IMR-90 (cell line): Measurements from ENCODE around the gene CARS2. TPM values are rescaled to one million over a fixed set of nuclear protein-coding genes. Genes with fewer than 3 reads are reported as not detected.
A peak's percentile ranks its signal among the peaks of the same experiment; 100 is the strongest.

Source experiments
- ATAC-seq: fragments of 200-7000 bp; cut with Tn5 transposase; 2 replicates; pipeline ENCODE4 v1.9.1; 2020; ENCODE audit warnings: low read depth, mild to moderate bottlenecking, moderate library complexity
- BruUV-seq: library from RNA; stranded (reverse); fragments of 400-500 nt; replicated peaks from 2 replicates; lab custom pipeline; 2021; lab: Mats Ljungman, UMichigan
- CTCF ChIA-PET: fragments of 300-600 bp; formaldehyde crosslinking; extraction: SDS; loops from one replicate; lab custom pipeline; 2021; ENCODE audit warnings: antibody characterized with exemption; lab: Yijun Ruan, JAX
- POLR2A ChIA-PET: fragments of 300-600 bp; sonication (Branson Sonifier 250); formaldehyde crosslinking; loops from one replicate; lab custom pipeline; 2022; ENCODE audit warnings: antibody characterized with exemption; ENCODE audit not compliant: unreplicated experiment; lab: Charles Lee
- DNase-seq: peaks from one replicate; pipeline ENCODE4 v3.0.0; 2013
- H2AFZ ChIP-seq: replicated peaks from 2 replicates; pipeline ENCODE3; 2013; ENCODE audit warnings: low read length, mild to moderate bottlenecking; ENCODE audit not compliant: poor library complexity
- H2AK5ac ChIP-seq: 2 replicates; pipeline ENCODE4 v1.6.1; 2013; ENCODE audit warnings: low read depth, low read length, inconsistent platforms
- H2AK9ac ChIP-seq: replicated peaks from 2 replicates; pipeline ENCODE3; 2013; ENCODE audit warnings: mild to moderate bottlenecking, low read depth, low read length, moderate library complexity; ENCODE audit not compliant: poor library complexity
- H2BK120ac ChIP-seq: 2 replicates; pipeline ENCODE4 v1.6.1; 2013; ENCODE audit warnings: low read depth, low read length, inconsistent platforms
- H2BK15ac ChIP-seq: 3 replicates; pipeline ENCODE4 v1.6.1; 2013; ENCODE audit warnings: low read depth, low read length, inconsistent platforms
- H2BK20ac ChIP-seq: 2 replicates; pipeline ENCODE4 v1.6.1; 2013; ENCODE audit warnings: low read depth, mild to moderate bottlenecking, inconsistent platforms, low read length, moderate library complexity
- H2BK5ac ChIP-seq: 2 replicates; pipeline ENCODE4 v1.6.1; 2013; ENCODE audit warnings: mild to moderate bottlenecking, low read depth, low read length, inconsistent platforms; ENCODE audit not compliant: poor library complexity, severe bottlenecking
- H3K14ac ChIP-seq: replicated peaks from 2 replicates; pipeline ENCODE4 v1.6.1; 2013; ENCODE audit warnings: low read depth, low read length, inconsistent platforms
- H3K18ac ChIP-seq: 2 replicates; pipeline ENCODE4 v1.6.1; 2013; ENCODE audit warnings: low read depth, low read length, control low read depth
- H3K23ac ChIP-seq: 2 replicates; pipeline ENCODE4 v1.6.1; 2013; ENCODE audit warnings: low read depth, low read length, inconsistent platforms
- H3K27ac ChIP-seq: 2 replicates; pipeline ENCODE4 v1.5.1; 2013; ENCODE audit warnings: mild to moderate bottlenecking, control low read depth, low read length; ENCODE audit not compliant: insufficient read depth
- H3K27me3 ChIP-seq: 2 replicates; pipeline ENCODE4 v1.6.1; 2013; ENCODE audit warnings: low read length; ENCODE audit not compliant: control insufficient read depth, insufficient read depth
- H3K36me3 ChIP-seq: 2 replicates; pipeline ENCODE4 v1.6.1; 2013; ENCODE audit warnings: low read length, mixed read lengths; ENCODE audit not compliant: control insufficient read depth, insufficient read depth
- H3K4ac ChIP-seq: 2 replicates; pipeline ENCODE4 v1.6.1; 2013; ENCODE audit warnings: low read depth, low read length, inconsistent platforms
- H3K4me1 ChIP-seq: 2 replicates; pipeline ENCODE4 v1.6.1; 2013; ENCODE audit warnings: low read length, mixed read lengths; ENCODE audit not compliant: control insufficient read depth, insufficient read depth
- H3K4me2 ChIP-seq: 2 replicates; pipeline ENCODE4 v1.6.1; 2013; ENCODE audit warnings: low read depth, mild to moderate bottlenecking, control low read depth, low read length, moderate library complexity
- H3K4me3 ChIP-seq: 2 replicates; pipeline ENCODE4 v1.5.1; 2013; ENCODE audit warnings: low read depth, mild to moderate bottlenecking, control low read depth, low read length, moderate library complexity; ENCODE audit not compliant: insufficient read depth
- H3K56ac ChIP-seq: 2 replicates; pipeline ENCODE4 v1.6.1; 2013; ENCODE audit warnings: low read length, inconsistent platforms; ENCODE audit not compliant: insufficient read depth; ENCODE audit errors: extremely low read depth
- H3K79me1 ChIP-seq, 2 experiments: 2 replicates each; pipeline ENCODE4 v1.6.1; 2013; ENCODE audit warnings: low read length in 2 of 2, inconsistent platforms in 1 of 2, low read depth in 1 of 2
- H3K9ac ChIP-seq: 2 replicates; pipeline ENCODE4 v1.6.1; 2013; ENCODE audit warnings: low read depth, low read length, control low read depth
- H3K9me1 ChIP-seq: 2 replicates; pipeline ENCODE4 v1.6.1; 2013; ENCODE audit warnings: low read length, inconsistent platforms; ENCODE audit not compliant: insufficient read depth
- H3K9me3 ChIP-seq: 2 replicates; pipeline ENCODE4 v1.6.1; 2013; ENCODE audit warnings: low read length; ENCODE audit not compliant: control insufficient read depth, insufficient read depth
- H4K20me1 ChIP-seq: 2 replicates; pipeline ENCODE4 v1.6.1; 2013; ENCODE audit warnings: low read length, inconsistent platforms; ENCODE audit not compliant: insufficient read depth
- H4K5ac ChIP-seq: 2 replicates; pipeline ENCODE4 v1.6.1; 2013; ENCODE audit warnings: mild to moderate bottlenecking, low read depth, low read length, control low read depth
- H4K8ac ChIP-seq, 2 experiments: 2 replicates each; pipeline ENCODE4 v1.6.1; 2013; ENCODE audit warnings: low read depth in 2 of 2, low read length in 2 of 2, control low read depth in 1 of 2, inconsistent platforms in 1 of 2
- H4K91ac ChIP-seq: 2 replicates; pipeline ENCODE4 v1.6.1; 2013; ENCODE audit warnings: low read depth, low read length, inconsistent platforms; ENCODE audit not compliant: insufficient read depth
- CEBPB ChIP-seq: IDR thresholded peaks from 2 replicates; pipeline ENCODE4 v1.6.1; 2012; ENCODE audit warnings: low read depth, low read length, improper control_type of control experiment
- CTCF ChIP-seq: conservative IDR thresholded peaks from 2 replicates; pipeline ENCODE4 v1.5.1; 2012; ENCODE audit warnings: mild to moderate bottlenecking, low read depth, low read length, improper control_type of control experiment
- FOS ChIP-seq: fragments of 150-350 bp; IDR thresholded peaks from 2 replicates; pipeline ENCODE4 v1.6.1; 2016; ENCODE audit warnings: low read depth, low read length
- MXI1 ChIP-seq: IDR thresholded peaks from 2 replicates; pipeline ENCODE4 v1.6.1; 2012; ENCODE audit warnings: low read depth, mild to moderate bottlenecking, low read length, moderate library complexity, borderline replicate concordance
- RCOR1 ChIP-seq: IDR thresholded peaks from 2 replicates; pipeline ENCODE4 v1.6.1; 2012; ENCODE audit warnings: mild to moderate bottlenecking, low read length, improper control_type of control experiment; ENCODE audit not compliant: insufficient replicate concordance
- WGBS, 2 experiments: methylation state at CpG; one replicate each; pipeline versions ENCODE4 v1.1.5 to v1.1.7; 2013; ENCODE audit warnings: missing lambda C conversion rate in 2 of 2; ENCODE audit not compliant: insufficient read length in 1 of 2; ENCODE audit errors: extremely low coverage in 2 of 2; 5-methylcytosine and 5-hydroxymethylcytosine counted together
- dilution Hi-C: fragments of 300-500 bp; cut with HindIII; formaldehyde crosslinking; loops from one replicate; pipeline ENCODE4 v1.14.3; 2018; ENCODE audit warnings: low sequenced_read_pairs; ENCODE audit not compliant: unreplicated experiment
- in situ Hi-C: fragments of 300-500 bp; cut with MboI; formaldehyde crosslinking; loops from 3 replicates; pipeline ENCODE4 v1.14.3; 2019; ENCODE audit warnings: low sequenced_read_pairs, inconsistent platforms, mixed read lengths
- intact Hi-C: fragments of 100-400 bp; cut with micrococcal nuclease; formaldehyde crosslinking; loops from 2 replicates; pipeline ENCODE4 v1.10.0; 2022
- polyA plus RNA-seq, 3 experiments: library from polyadenylated mRNA; depleted of rRNA; stranded (reverse); fragments of >200 nt; gene quantifications; 2 replicates each; pipeline ENCODE4 v1.2.3, GENCODE V29; 2012; ENCODE audit warnings: low replicate concordance in 1 of 3
- total RNA-seq: library from RNA; depleted of rRNA; stranded (reverse); fragments of >200 nt; gene quantifications from 2 replicates; pipeline ENCODE4 v1.2.3, GENCODE V29; 2012
- TF ChIP-seq, protein P1 (sequence below): fragments of 150-350 bp; IDR thresholded peaks from 2 replicates; pipeline ENCODE4 v1.6.1; 2017; ENCODE audit warnings: mild to moderate bottlenecking, antibody characterized with exemption, low read length, low read depth

CARS2 gene
- total and polyA plus RNA-seq, 2 of the 4 experiments (the other 2 are of a cell fraction), result 76.2 to 76.4 TPM

GRCh38 chr13:110634558-110634957, 71.4 kb downstream of the CARS2 start:
- no peak overlapping the region; the same call in 1 of the 2 replicates for H3K4ac ChIP-seq
- H3K23ac ChIP-seq, result peak overlapping the region; percentile 68; the same call in 1 of the 2 replicates
- H3K9me3 ChIP-seq, result no peaks in the 10 kb centered on the region
- peaks cover 49% of the 10 kb centered on the region for H4K20me1 ChIP-seq
- intact Hi-C loops (no loop called here), in situ Hi-C loops (no loop called here), dilution Hi-C loops (no loop called here)
- peak overlapping the region; percentile 1; the same call in 1 of the 2 replicates for H2BK120ac ChIP-seq
- no peak overlapping the region for H3K9ac ChIP-seq
- H3K27ac ChIP-seq, result peak overlapping the region; percentile 16; the same call in 1 of the 2 replicates
- H4K91ac ChIP-seq, result 0 out of 2 replicates have a peak overlapping the region, but pooled peaks have one; percentile 24
- H2AFZ ChIP-seq, result peak overlapping the region; percentile 68
- peak; percentile 85 for ATAC-seq
- no peak overlapping the region for H2BK5ac ChIP-seq
- 77% methylated on average over 18 of the region's 19 CpGs; no CpG with 5 or more reads in 1 of the 2 experiments for WGBS, 2 experiments
- no peak overlapping the region for H3K56ac ChIP-seq
- ChIA-PET POLR2A (no interaction called here), CTCF (no interaction called here)
- peak overlapping the region in 1 of 2 experiments; percentile 20; a peak in 1 of 4 replicates for H4K8ac ChIP-seq
- H2BK15ac ChIP-seq, result no peak overlapping the region
- H3K36me3 ChIP-seq, result peaks cover 64% of the 10 kb centered on the region
- no peak overlapping the region for H3K18ac ChIP-seq
- H3K79me1 ChIP-seq, result peaks cover 36 to 59% of the 10 kb centered on the region in 2 experiments
- no TSS peak for BruUV-seq
- H3K4me3 ChIP-seq, result no peak overlapping the region
- no peak overlapping the region for H3K4me2 ChIP-seq
- H2AK5ac ChIP-seq, result peak overlapping the region; percentile 71
- DNase-seq, result peak; percentile 89
- H3K9me1 ChIP-seq, result peaks cover 26% of the 10 kb centered on the region
- no peaks in the 10 kb centered on the region for H3K27me3 ChIP-seq
- H4K5ac ChIP-seq, result no peak overlapping the region
- H2AK9ac ChIP-seq, result peak overlapping the region; percentile 71
- H2BK20ac ChIP-seq, result no peak overlapping the region
- TF ChIP-seq, protein P1, sequence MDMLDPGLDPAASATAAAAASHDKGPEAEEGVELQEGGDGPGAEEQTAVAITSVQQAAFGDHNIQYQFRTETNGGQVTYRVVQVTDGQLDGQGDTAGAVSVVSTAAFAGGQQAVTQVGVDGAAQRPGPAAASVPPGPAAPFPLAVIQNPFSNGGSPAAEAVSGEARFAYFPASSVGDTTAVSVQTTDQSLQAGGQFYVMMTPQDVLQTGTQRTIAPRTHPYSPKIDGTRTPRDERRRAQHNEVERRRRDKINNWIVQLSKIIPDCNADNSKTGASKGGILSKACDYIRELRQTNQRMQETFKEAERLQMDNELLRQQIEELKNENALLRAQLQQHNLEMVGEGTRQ, result peak; percentile 67
- TF ChIP-seq CEBPB, result 0 out of 2 replicates have a peak, but pooled peaks have one; percentile 2
- TF ChIP-seq MXI1, result peak; percentile 79; the same call in 1 of the 2 replicates
- no peak for TF ChIP-seq CTCF
- TF ChIP-seq FOS, result peak; percentile 54; the same call in 1 of the 2 replicates
- no peak for TF ChIP-seq RCOR1
- H3K4me1 ChIP-seq, result peaks cover 5% of the 10 kb centered on the region; the same call in 1 of the 2 replicates
- H3K14ac ChIP-seq, result peak overlapping the region; percentile 52; the same call in 1 of the 2 replicates
